NOMO-1 treated with dmso at 0.1 percent for 144 hours (cell line): ENCODE data around the gene CC2D2B.
"Not testable (repeated sequence)": the region's sequence is repeated elsewhere in the genome, so short reads cannot be mapped to it uniquely, and the experiment has no call there.

ENCODE experiments used
- DNase-seq: peaks from one replicate; lab custom pipeline; 2025; ENCODE audit not compliant: unreplicated experiment; lab: John Stamatoyannopoulos, UW

CC2D2B gene

DNA sequence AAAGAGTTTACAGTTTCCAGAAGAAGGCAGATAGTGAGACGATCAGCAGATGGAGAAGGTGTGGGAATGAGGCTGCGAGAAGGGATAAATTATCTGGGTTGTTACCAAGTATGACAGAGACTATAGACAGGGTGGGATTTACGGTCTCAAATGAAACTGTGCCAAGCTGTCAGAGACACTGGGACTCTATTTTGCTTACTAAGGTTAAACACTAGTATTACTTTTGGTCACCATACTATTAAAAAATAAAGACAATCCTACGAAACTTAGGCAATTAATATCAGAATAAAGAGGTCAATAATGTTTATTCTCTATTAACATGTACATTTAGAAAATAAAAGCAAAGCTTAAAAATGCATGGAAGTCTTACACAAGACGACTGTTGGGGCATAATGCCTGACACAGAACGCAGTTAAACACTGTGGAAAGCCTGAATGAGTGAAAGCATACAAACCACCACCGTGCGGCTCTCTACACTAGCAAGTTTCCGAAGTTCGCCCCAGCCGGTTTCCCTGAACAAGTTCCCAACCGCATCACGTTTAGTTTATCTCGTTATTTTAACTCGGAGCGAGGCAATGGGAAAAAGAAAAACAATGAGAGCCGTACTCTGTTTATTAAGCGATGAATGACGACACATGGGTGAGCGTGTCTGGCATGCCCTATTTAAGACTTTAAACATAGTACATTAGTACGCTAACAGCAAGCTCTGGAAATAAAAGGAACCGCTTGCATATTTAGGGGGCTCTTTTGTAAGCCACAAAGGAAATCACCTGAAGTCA, 909 bp upstream of the CC2D2B start:
- peak; percentile 50 for DNase-seq

DNA sequence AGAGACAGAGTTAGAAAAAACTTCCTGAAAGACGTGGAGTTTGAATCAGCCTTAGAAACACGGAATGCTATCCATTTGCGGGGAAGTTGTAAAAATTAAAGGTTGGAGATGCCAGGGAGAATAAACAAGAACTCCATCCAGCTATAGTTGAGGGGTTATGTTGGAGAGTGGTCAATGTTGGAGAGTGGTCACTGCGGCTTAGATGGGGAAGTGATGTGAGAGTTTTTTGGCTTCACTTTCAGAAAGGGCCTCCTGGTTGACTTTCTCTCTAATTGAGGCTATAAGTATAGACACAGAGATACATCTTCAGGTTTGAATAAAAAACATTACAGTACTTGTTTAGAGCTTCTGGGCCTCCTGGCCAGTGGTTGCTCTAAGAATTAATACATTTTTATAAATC, 675 bp downstream of the CC2D2B start:
- DNase-seq, result no peak

DNA sequence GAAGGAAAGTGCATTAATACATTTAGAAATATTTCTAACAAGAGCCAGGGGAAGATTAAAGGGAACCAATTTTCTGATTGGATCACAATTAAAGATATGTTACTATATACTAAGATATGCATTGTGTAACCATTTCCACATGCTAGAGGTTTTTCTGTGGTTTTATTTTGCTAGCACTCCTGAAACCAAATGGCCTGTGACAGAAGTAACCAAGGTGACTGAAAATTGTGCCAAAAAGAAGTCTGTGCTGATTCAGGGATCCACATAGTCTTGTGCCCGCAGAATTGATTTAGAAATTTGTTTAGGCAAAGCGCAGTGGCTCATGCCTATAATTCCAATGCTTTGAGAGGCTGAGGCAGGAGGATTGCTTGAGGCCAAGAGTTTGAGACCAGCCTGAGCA, 1.8 kb downstream of the CC2D2B start:
- no peak for DNase-seq

DNA sequence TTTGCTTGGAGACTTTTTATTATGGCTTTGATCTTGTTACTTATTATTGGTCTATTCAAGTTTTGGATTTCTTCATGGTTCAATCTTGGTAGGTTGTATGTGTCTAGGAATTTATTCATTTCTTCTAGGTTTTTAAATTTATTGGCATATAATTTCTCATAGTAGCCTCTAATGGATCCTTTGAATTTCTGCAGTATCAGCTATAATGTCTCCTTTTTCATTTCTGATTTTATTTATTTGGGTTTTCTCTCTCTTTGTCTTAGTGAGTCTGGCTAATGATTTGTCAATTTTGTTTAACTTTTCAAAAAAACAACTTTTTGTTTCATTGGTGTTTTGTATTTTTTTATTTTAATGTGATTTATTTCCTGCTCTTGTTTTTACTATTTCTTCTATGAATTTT, 8.3 kb downstream of the CC2D2B start:
- not testable (repeated sequence) for DNase-seq

DNA sequence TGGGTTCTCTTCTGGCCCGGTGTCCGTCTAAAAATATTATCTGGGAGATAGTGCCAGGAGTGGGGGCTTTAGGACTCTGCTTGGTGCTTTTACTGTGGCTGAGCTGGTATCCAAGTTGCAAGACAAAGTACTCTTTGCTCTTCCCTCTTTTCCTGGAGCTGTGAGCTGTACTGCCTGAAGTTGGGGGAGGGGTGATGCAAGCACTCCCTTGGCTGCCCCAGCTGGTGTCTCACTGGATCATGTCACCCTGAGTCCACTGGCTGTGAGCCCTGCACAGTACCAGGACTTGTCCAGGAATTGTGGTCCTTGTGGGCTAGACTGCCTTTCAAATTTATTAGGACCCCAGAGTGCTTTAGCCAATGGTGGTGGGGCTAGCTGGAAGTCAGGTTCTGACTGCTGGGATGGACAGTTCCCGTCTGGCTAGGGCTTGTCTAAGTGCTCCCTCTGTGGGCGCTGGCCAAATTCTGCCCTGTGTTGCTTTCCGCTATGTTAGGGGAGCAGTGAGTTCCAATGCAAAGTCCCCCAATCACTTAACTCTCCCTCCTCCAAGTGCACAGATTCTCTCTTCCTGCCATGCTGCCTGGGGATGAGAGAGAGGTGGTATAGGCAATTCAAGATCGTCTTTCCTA, 13.1 kb downstream of the CC2D2B start:
- DNase-seq, result no peak

DNA sequence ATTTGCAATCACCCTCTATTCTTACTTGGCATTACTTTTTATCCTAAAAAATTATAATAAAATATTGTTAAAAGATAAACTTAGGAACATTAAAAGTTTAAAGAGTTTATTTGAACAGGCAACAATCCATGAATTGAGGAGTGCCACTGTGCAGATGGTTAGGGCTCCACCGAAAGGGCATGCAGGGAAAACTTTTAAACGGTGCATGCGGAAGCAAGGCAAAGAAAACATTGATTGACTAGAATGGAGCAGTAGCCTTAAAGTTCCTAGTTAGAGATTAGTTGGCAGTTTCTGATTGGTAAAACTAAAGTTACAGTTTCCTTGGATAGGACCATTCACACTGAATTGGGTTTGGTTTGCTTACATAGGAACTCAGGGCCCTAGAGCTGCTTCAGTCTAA, 17.3 kb downstream of the CC2D2B start:
- DNase-seq, result no peak

DNA sequence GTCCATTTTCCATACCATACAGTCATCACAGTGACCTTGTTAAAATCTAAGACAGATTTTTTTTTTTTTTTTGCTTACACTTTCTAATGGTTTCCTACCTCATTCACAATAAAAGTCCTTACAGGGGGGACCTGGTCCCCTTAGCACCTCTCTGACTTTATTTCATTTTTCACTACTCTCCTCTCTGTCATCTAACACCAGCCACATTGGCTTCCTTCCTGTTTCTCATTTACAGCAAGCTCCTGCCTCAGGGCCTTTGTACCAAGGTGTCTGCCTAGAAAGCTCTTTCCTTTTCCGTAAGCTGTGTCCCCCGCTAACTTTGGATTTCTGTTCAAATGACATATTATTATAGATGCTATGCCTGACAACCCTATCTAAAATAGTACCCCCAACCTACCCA, 27.7 kb downstream of the CC2D2B start:
- no peak for DNase-seq

DNA sequence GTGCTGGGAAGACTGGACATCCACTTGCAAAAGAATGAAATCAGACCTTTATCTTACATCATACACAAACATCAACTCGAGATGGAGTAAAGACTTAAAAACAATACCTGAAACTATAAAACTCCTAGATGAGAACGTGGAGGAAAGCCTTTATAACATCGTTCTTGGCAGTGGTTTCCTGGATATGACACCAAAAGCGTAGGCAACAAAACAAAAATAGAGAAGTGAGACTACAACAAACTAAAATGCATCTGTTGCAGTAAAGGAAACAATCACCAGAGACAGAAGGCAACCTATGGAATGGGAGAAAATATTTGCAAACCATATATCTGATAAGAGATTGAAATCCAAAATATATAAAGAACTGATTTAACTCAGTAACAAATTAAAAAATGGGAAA, 33.3 kb downstream of the CC2D2B start:
- DNase-seq, result no peak

DNA sequence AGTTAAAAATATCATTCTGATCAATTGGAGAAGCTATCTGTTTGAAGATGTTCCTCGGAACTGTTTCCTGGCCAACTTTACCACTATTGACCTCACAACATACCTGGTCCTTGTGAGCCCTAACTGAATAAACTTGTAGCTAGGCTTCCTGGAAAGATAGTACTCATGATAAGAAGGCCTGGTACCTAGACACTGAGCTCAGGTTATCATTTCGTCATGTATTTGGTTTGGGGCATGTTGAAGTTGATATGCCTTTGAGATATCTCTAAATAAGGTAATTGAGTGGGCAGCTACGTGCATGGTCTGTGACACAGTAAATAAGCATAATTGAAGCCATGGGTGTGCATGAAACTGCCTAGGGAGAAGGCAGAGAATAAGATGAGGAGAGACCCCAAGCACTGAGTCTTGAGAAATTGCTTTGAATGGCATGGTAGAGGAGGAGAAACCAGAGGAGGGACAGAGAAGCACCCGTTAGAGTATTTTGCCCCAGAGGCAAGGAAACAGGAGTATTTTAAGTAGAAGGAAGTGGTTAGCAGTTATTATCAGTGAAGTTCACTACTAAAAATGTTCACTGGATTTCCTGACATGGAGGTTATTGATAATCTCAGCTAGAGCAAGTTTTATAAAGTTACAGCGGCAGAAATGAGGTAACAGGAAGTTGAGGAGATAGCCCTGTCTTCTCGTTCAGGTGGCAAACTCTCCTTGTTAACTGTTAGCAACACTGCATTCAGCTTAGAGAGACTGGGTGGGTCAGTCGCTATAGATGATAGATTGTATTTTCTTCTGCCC, 55.6 kb downstream of the CC2D2B start:
- DNase-seq, result peak; percentile 38

DNA sequence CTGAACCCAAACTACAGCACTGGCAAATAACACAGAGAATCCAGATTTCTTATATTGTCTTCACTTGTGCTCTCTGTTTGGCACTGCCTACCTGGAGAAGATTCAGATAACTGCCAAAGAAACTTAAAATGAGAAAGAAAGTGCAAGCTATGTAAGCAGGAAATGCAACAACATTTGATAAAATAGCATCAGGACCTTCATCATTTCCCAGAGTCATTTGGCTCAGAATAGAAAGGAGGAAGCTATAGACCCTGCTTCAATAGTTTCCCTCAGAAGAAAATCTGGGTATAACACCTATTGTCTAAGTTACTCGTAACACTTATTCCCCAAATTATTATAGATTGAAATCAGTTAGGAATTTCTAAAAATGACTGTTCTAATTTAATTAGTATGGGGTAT, 56.2 kb downstream of the CC2D2B start:
- no peak for DNase-seq

DNA sequence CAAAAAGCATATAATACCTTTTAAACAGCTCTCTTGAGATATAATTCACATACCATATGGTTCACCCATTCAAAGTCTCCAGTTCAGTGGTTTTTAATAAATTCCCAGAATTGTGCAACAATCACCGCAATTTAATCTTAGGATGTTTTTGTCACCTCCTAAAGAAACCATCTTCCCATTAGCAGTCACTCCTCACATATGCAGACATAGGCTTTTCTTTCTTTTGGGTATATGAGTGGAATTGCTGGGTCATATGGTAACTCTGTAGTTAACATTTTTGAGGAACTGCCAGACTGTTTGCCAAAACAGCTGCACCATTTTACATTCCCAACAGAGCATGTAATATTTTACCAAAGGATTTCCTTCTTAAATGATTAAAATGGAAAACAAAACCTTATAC, 57.0 kb downstream of the CC2D2B start:
- DNase-seq, result no peak

DNA sequence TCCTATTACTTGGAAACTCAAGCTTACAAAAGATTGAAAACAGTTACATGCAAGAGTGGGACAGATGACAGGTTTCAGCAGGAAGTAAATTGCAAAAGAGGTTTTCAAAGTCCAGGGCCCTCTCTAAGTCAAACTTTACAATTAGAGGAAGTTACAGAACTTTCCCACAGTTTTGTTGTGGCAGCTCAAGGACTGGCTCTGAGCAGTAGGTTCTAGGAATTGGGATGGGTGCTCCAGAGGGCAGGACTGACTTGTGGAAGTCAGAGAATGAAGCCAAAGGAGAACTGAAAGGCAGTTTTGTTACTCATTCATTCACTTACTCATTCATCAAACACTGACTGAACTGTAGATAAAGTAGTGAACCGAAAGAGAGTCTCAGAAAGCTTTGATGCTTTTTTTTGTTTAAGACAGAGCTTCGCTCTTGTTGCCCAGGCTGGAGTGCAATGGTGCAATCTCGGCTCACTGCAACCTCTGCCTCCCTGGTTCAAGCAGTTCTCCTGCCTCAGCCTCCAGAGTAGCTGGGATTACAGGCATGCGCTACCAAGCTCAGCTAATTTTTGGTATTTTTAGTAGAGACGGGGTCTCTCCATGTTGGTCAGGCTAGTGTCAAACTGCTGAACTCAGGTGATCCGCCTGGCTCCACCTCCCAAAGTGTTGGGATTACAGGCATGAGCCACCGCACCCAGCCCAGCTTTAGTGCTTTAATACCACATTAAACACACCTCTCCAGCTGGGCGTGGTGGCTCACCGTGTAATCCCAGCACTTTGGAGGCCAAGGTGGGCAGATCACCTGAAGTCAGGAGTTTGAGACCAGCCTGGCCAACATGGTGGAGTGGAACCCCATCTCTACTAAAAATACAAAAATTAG, 68.8 kb downstream of the CC2D2B start:
- DNase-seq, result peak; percentile 47

DNA sequence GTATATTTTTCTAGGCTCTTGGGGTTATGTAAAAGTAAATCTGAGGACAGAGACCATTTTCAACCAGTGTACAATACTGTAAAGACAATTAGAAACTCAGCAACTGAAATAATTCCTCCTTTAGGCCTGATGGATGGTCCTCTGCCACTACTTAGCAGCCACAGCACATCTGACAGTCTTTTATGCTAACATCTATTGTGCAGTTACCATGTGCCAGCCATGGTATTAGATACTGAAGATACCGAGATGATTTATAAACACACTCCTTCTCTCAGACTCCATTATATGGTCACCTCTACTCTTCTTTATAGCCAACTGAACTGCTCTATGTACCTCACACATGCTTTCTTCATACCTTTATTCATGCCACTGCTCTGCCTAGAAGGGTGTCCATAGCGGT, 74.4 kb downstream of the CC2D2B start:
- DNase-seq, result no peak

DNA sequence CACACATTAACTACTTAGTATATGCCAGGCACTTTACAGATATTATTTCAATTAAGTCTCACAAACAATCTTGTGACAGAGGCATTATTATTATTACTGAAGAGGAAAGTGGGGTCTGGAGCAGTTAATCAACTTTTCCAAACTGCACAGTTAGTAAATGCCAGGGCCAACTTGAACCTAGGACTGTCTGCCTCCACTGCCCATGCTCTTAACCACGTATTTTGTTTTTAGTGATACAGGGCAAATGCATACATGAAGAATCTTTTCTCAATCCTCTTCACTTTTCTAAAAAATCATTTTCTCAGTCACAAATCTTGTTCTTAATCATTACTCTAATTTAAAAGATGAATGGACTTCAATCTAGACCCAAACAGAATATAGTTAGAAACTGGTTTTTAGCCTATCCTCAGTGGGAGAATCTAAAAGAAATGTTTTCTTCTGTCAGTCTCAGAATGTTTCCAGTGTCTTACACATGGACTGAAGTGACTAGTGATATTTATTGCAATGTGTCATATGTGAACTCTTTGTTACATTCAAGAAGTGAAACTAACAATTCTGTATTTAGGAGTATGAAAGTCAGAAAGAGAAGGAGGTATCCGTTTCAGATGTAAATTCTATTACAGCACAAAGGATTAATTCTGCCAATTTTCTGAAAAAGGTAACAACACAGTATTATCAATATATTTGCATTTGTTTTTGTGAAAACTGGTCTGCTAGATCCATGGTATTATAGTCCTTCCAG, 80.1 kb downstream of the CC2D2B start:
- DNase-seq, result no peak

DNA sequence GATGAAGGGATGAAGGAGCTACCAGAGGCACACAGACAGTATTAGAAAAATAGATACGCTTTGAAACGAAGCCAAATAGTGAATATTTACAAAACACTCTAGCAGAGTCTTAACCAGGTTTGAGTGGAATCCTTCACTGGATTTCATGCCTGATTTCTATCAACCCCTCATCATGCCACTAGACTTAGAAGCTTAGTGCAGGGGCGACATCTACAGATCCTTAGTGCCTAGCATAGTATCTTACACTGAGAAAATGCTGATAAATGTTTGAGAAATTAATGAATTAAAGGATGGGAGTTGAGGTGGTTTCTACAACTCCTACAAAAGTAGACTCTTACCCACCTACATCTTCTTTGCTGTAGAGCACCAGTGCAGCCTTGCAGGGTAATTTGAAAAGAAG, 80.9 kb downstream of the CC2D2B start:
- DNase-seq, result no peak

DNA sequence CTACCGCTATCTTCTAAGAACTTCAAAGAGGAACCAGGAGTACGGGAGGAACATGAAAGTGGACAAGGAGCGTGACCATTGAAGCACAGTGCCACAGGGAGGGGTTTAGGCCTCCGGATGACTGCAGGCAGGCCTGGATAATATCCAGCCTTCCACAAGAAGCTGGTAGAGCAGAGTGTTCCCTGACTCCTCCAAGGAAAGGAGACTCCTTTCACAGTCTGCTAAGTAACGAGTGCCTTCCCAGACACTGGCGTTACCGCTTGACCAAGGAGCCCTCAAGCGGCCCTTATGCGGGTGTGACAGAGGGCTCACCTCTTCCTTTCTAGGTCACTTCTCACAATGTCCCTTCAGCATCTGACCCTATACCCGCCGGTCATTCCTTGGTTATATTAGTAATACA, 86.6 kb downstream of the CC2D2B start:
- DNase-seq, result not testable (repeated sequence)

DNA sequence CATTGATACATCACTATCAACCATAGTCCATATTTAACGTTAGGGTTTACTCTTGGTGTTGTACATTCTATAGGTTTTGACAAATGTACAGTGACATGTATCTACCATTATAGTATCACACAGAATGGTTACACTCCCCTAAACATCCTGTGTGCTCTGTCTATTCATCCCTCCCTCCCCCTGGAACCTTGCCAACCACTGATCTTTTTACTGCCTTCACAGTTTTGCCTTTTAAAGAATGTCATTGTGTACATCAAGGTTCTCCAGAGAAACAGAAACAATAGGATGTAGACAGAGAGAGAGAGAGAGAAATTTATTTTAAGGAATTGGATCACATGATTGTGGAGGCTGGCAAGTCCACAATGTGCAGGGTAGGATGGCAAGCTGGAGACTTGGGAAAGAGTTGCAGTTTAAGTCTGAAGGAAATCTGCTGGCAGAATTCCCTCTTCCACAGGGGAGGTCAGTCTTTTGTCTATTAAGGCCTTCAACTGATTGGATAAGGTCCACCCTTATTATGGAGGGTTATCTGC, 90.5 kb downstream of the CC2D2B start:
- no peak for DNase-seq

DNA sequence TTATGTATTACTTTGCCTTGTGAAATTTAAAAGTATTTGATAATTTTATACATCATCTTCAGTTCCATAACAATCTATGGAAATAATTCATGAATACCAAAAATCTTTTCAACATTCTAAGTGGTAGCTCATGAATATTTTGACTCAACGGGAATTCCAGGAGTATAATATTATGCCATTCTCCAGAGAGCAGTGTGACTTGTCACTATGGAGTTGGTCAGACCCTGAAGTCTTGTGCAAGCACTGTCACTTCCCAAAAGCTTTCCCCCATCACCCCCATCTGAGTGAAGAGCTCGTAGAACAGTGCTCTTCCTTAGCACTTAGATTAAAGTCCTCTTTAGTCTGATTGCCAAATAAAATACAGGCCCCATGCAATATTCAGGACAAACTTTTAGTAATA, 106.2 kb downstream of the CC2D2B start:
- DNase-seq, result no peak

DNA sequence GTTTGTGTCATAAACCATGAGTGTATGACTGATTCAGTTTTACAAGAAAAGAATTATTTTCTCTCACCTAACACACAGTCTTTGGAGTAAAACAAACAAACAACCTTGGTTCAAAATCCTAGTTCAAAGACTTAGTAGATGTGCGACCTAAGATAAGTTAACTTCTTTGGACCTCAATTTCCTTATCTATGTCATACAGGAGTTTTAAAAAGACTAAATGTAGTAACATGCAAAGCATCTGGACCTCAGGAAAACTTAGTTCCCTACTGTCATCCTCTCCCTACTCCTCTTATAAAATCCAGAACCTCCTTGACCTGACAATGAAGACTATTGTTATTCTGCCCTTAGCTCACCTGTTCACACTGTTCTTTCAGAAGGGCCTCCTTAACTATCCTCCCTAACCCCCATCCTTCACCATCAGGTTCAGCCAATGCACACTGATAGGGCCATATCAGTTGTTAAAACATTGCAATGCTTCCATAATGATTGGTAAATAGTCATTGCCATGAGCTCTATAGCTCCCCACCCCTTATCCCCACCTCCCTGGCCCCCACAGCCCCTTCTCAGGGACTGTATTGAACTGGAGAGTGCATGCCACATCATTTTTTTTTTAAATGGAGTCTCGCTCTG, 106.8 kb downstream of the CC2D2B start:
- no peak for DNase-seq

DNA sequence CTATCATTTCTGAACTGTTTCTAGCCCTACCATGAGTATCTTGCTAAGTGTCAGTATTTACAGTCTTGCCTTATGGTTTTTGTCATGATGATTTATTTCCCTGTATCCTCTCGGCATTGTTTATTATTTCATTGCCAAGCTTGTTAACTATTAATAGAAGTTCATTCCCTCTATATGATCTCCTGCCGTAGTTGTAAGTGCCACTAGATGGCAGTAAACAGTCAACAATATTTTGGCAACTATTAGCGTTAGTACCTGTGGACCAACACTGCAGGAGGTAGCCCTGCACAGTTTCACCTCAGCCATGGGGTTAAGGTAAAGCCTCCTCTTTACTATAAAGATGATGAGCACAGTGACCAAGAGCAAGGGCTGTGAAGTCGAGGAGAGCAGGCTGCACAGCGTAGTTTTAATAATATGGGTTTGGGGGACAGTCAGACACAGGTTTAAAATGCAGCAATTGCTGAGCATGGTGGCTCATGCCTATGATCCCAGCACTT, 109.5 kb downstream of the CC2D2B start:
- DNase-seq, result peak; percentile 10
